ENCODE measurements around the gene BUB1B.

DNA sequence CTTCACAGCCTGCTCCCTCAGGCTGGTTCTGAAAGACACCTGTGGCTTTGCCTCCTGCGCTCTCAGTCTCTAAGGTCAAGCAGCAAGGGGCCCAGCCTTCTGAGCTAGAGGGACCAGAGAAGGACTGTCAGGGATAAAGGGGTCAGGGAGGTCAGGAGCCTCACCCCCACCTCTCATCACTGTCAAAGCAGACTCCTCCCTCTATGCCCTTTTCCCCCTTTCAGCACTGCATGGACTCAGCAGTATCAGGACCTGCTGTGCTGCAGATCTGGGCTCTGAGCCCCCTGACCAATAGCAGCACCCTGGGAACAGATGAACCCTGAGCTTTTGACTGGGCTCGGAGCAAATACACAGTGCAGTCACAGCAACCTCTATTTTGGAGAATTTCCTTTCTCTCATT is 49.0 kb upstream of the BUB1B start:
- TF ChIP-seq, protein P1, sequence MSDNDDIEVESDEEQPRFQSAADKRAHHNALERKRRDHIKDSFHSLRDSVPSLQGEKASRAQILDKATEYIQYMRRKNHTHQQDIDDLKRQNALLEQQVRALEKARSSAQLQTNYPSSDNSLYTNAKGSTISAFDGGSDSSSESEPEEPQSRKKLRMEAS (IDR thresholded peaks at IDR 0.05) = no peak
- no peak for TF ChIP-seq TCF12 (IDR thresholded peaks at IDR 0.05; ENCODE audit: low read depth)
- no peak for TF ChIP-seq CREB1 (IDR thresholded peaks at IDR 0.05; ENCODE audit: low read depth)
- no peak for TF ChIP-seq NFIC (IDR thresholded peaks at IDR 0.05)
- TF ChIP-seq EP300 (IDR thresholded peaks at IDR 0.05; ENCODE audit: borderline replicate concordance) = no peak
- TF ChIP-seq TAF1 (IDR thresholded peaks at IDR 0.05; ENCODE audit: low read depth) = no peak
- TF ChIP-seq, protein P2, sequence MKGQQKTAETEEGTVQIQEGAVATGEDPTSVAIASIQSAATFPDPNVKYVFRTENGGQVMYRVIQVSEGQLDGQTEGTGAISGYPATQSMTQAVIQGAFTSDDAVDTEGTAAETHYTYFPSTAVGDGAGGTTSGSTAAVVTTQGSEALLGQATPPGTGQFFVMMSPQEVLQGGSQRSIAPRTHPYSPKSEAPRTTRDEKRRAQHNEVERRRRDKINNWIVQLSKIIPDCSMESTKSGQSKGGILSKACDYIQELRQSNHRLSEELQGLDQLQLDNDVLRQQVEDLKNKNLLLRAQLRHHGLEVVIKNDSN (IDR thresholded peaks at IDR 0.05) = no peak
- no peak for TF ChIP-seq CEBPB (IDR thresholded peaks at IDR 0.05)
- TF ChIP-seq REST (IDR thresholded peaks at IDR 0.05; ENCODE audit: low read depth) = no peak
